CD4-positive, alpha-beta T cell treated with Interleukin-17A for 1 hour (primary cell): ENCODE data around the gene VSIG8.
A peak's percentile ranks its signal among the peaks of the same experiment; 100 is the strongest.

Experiments used
- DNase-seq: peaks from one replicate; pipeline ENCODE4 v3.0.0-alpha.2; 2020

Gene VSIG8

GRCh38 chr1:159882527-159882862 lies 20.0 kb upstream of the VSIG8 start:
- no peak for DNase-seq

GRCh38 chr1:159881622-159882526 lies 19.4 kb upstream of the VSIG8 start:
- DNase-seq = peak; percentile 44

GRCh38 chr1:159880430-159880829 lies 18.0 kb upstream of the VSIG8 start:
- no peak for DNase-seq

- DNase-seq = no peak
Measured at GRCh38 chr1:159879977-159880376, 17.5 kb upstream of the VSIG8 start.

GRCh38 chr1:159879136-159879535 lies 16.7 kb upstream of the VSIG8 start:
- DNase-seq = no peak

- no peak for DNase-seq
Measured at GRCh38 chr1:159877695-159878444, 15.4 kb upstream of the VSIG8 start.

GRCh38 chr1:159873530-159874143 lies 11.2 kb upstream of the VSIG8 start:
- DNase-seq = no peak

- no peak for DNase-seq
Measured at GRCh38 chr1:159872891-159873290, 10.4 kb upstream of the VSIG8 start.

GRCh38 chr1:159870704-159871103 lies 8.2 kb upstream of the VSIG8 start:
- no peak for DNase-seq

GRCh38 chr1:159869607-159870006 lies 7.2 kb upstream of the VSIG8 start:
- no peak for DNase-seq

- DNase-seq = no peak
Measured at GRCh38 chr1:159869173-159869572, 6.7 kb upstream of the VSIG8 start.

GRCh38 chr1:159868766-159869165 lies 6.3 kb upstream of the VSIG8 start:
- DNase-seq = no peak

GRCh38 chr1:159867664-159868026 lies 5.2 kb upstream of the VSIG8 start:
- DNase-seq = no peak

- no peak for DNase-seq
Measured at GRCh38 chr1:159866905-159867663, 4.6 kb upstream of the VSIG8 start.

- DNase-seq = no peak
Measured at GRCh38 chr1:159866066-159866465, 3.6 kb upstream of the VSIG8 start.

- no peak for DNase-seq
Measured at GRCh38 chr1:159864262-159864661, 1.8 kb upstream of the VSIG8 start.

- no peak for DNase-seq
Measured at GRCh38 chr1:159862031-159862430, 426 bp downstream of the VSIG8 start.

- no peak for DNase-seq
Measured at GRCh38 chr1:159861218-159861617, 1.2 kb downstream of the VSIG8 start.

GRCh38 chr1:159860456-159860855 lies 2.0 kb downstream of the VSIG8 start:
- DNase-seq = no peak

GRCh38 chr1:159859767-159860322 lies 2.6 kb downstream of the VSIG8 start:
- DNase-seq = no peak

GRCh38 chr1:159857889-159858288 lies 4.6 kb downstream of the VSIG8 start:
- no peak for DNase-seq

- no peak for DNase-seq
Measured at GRCh38 chr1:159856576-159856975, 5.9 kb downstream of the VSIG8 start.

- DNase-seq = no peak
Measured at GRCh38 chr1:159855709-159856108, 6.7 kb downstream of the VSIG8 start.
